Neural progenitor cell (in vitro differentiated cells): ENCODE data around the gene MRPS33. TPM values are rescaled to one million over a fixed set of nuclear protein-coding genes. Genes with fewer than 3 reads are reported as not detected.

Source experiments
- DNase-seq: peaks from one replicate; pipeline ENCODE4 v3.0.0-alpha.2; 2016; ENCODE audit warnings: low spot score
- H2AFZ ChIP-seq: fragments of 200-600 bp; sonication (generic); replicated peaks from 2 replicates; pipeline ENCODE4 v1.6.1; 2016; ENCODE audit warnings: antibody characterized with exemption
- H3F3A ChIP-seq: fragments of 200-600 bp; sonication (generic); 2 replicates; pipeline ENCODE4 v1.6.1; 2016; ENCODE audit warnings: antibody characterized with exemption, low read depth
- H3K27ac ChIP-seq: fragments of 200-600 bp; sonication (generic); 2 replicates; pipeline ENCODE4 v1.5.1; 2016; ENCODE audit warnings: mild to moderate bottlenecking
- H3K27me3 ChIP-seq: fragments of 200-600 bp; sonication (generic); 2 replicates; pipeline ENCODE4 v1.6.1; 2016; ENCODE audit warnings: mild to moderate bottlenecking, moderate library complexity
- H3K36me3 ChIP-seq: fragments of 200-600 bp; sonication (generic); 2 replicates; pipeline ENCODE4 v1.5.1; 2016
- H3K4me1 ChIP-seq: fragments of 200-600 bp; sonication (generic); 2 replicates; pipeline ENCODE4 v1.6.1; 2016; ENCODE audit warnings: mixed run types
- H3K4me2 ChIP-seq: fragments of 200-600 bp; sonication (generic); 2 replicates; pipeline ENCODE4 v1.6.1; 2016
- H3K4me3 ChIP-seq: fragments of 200-600 bp; sonication (generic); 2 replicates; pipeline ENCODE4 v1.5.1; 2016
- H3K79me2 ChIP-seq: fragments of 200-600 bp; sonication (generic); 2 replicates; pipeline ENCODE4 v1.6.1; 2016; ENCODE audit warnings: low read depth
- H3K9ac ChIP-seq: fragments of 200-600 bp; sonication (generic); 2 replicates; pipeline ENCODE4 v1.6.1; 2016
- H3K9me3 ChIP-seq: fragments of 200-600 bp; sonication (generic); 2 replicates; pipeline ENCODE4 v1.5.1; 2016; ENCODE audit warnings: low read depth
- H4K20me1 ChIP-seq: fragments of 200-600 bp; sonication (generic); 2 replicates; pipeline ENCODE4 v1.6.1; 2016; ENCODE audit warnings: low read depth
- H3K27ac Mint-ChIP-seq: 3 replicates; pipeline ENCODE4 v1.8.0; 2021; ENCODE audit warnings: mixed read lengths
- H3K27me3 Mint-ChIP-seq: 2 replicates; pipeline ENCODE4 v1.8.0; 2022; ENCODE audit warnings: low read depth, mild to moderate bottlenecking, inconsistent platforms, moderate library complexity, mixed read lengths; ENCODE audit not compliant: insufficient read depth
- H3K36me3 Mint-ChIP-seq: 3 replicates; pipeline ENCODE4 v1.8.0; 2021; ENCODE audit warnings: mixed read lengths
- H3K4me1 Mint-ChIP-seq: 3 replicates; pipeline ENCODE4 v1.8.0; 2021; ENCODE audit warnings: mixed read lengths
- H3K4me3 Mint-ChIP-seq: 3 replicates; pipeline ENCODE4 v1.8.0; 2021; ENCODE audit warnings: mild to moderate bottlenecking, moderate library complexity, mixed read lengths
- H3K9me3 Mint-ChIP-seq: 3 replicates; pipeline ENCODE4 v1.8.0; 2020; ENCODE audit warnings: mixed read lengths
- CTCF ChIP-seq: fragments of 200-600 bp; sonication (generic); IDR thresholded peaks from 2 replicates; pipeline ENCODE4 v1.5.1; 2017; ENCODE audit warnings: antibody characterized with exemption, mild to moderate bottlenecking
- EZH2 ChIP-seq: fragments of 200-600 bp; sonication (generic); IDR thresholded peaks from 2 replicates; pipeline ENCODE4 v1.6.1; 2017; ENCODE audit warnings: antibody characterized with exemption, mild to moderate bottlenecking, moderate library complexity
- EZH2phosphoT487 ChIP-seq: fragments of 200-600 bp; sonication (generic); IDR thresholded peaks from 2 replicates; pipeline ENCODE4 v1.6.1; 2017; ENCODE audit warnings: antibody characterized with exemption
- total RNA-seq: library from RNA; depleted of rRNA; stranded (reverse); fragments of >200 nt; gene quantifications from 2 replicates; pipeline ENCODE4 v1.2.3, GENCODE V29; 2015; ENCODE audit warnings: low replicate concordance

The MRPS33 gene
- total RNA-seq, 1 donor from 2014 or later, result 25.0 TPM

GRCh38 chr7:141011443-141011842 lies 3.3 kb downstream of the MRPS33 start:
- Mint-ChIP-seq H3K36me3 (peaks cover 7% of the 10 kb centered on the region), H3K4me1 (peaks cover 14% of the 10 kb centered on the region), H3K27ac (no peak overlapping the region), H3K27me3 (peaks cover 2% of the 10 kb centered on the region), H3K9me3 (no peaks in the 10 kb centered on the region), H3K4me3 (no peak overlapping the region)
- Histone ChIP-seq H2AFZ (no peak overlapping the region), H3K9me3 (no peaks in the 10 kb centered on the region), H3K27ac (no peak overlapping the region), H3K9ac (no peak overlapping the region), H3K36me3 (peaks cover 4% of the 10 kb centered on the region), H4K20me1 (peaks cover 11% of the 10 kb centered on the region), H3K4me2 (no peak overlapping the region), H3K4me1 (peaks cover 9% of the 10 kb centered on the region), H3K27me3 (no peaks in the 10 kb centered on the region), H3F3A (peaks cover 6% of the 10 kb centered on the region), H3K4me3 (no peak overlapping the region), H3K79me2 (peaks cover 31% of the 10 kb centered on the region)
- TF ChIP-seq EZH2phosphoT487 (no peak), EZH2 (no peak), CTCF (no peak)
- no peak for DNase-seq

GRCh38 chr7:141003172-141004065 lies 11.3 kb downstream of the MRPS33 start:
- Histone ChIP-seq H3K4me2 (no peak overlapping the region), H3K27me3 (no peaks in the 10 kb centered on the region), H3K79me2 (no peaks in the 10 kb centered on the region), H3K4me3 (no peak overlapping the region), H4K20me1 (peaks cover 3% of the 10 kb centered on the region), H2AFZ (no peak overlapping the region), H3K36me3 (peaks cover 3% of the 10 kb centered on the region), H3K4me1 (no peaks in the 10 kb centered on the region), H3K27ac (no peak overlapping the region), H3K9me3 (no peaks in the 10 kb centered on the region), H3F3A (peaks cover 3% of the 10 kb centered on the region), H3K9ac (no peak overlapping the region)
- Mint-ChIP-seq H3K4me1 (no peaks in the 10 kb centered on the region), H3K4me3 (no peak overlapping the region), H3K36me3 (peaks cover 8% of the 10 kb centered on the region), H3K27ac (no peak overlapping the region), H3K9me3 (no peaks in the 10 kb centered on the region), H3K27me3 (no peaks in the 10 kb centered on the region)
- no peak for DNase-seq
- TF ChIP-seq EZH2 (no peak), EZH2phosphoT487 (no peak), CTCF (no peak)

- no peaks in the 10 kb centered on the region for H3K27me3 Mint-ChIP-seq
- H2AFZ ChIP-seq, result no peak overlapping the region
- no peaks in the 10 kb centered on the region for H3K27me3 ChIP-seq
- no peaks in the 10 kb centered on the region for H3K79me2 ChIP-seq
- H4K20me1 ChIP-seq, result no peaks in the 10 kb centered on the region
- no peak overlapping the region for H3K4me3 Mint-ChIP-seq
- H3F3A ChIP-seq, result peaks cover 3% of the 10 kb centered on the region
- H3K4me1 Mint-ChIP-seq, result no peaks in the 10 kb centered on the region
- TF ChIP-seq EZH2phosphoT487 (no peak), CTCF (no peak), EZH2 (no peak)
- no peak for DNase-seq
- H3K9me3 ChIP-seq, result no peaks in the 10 kb centered on the region
- peaks cover 5% of the 10 kb centered on the region for H3K36me3 Mint-ChIP-seq
- no peak overlapping the region for H3K27ac Mint-ChIP-seq
- no peaks in the 10 kb centered on the region for H3K9me3 Mint-ChIP-seq
- no peak overlapping the region for H3K27ac ChIP-seq
- H3K9ac ChIP-seq, result no peak overlapping the region
- H3K4me3 ChIP-seq, result no peak overlapping the region
- no peak overlapping the region for H3K4me2 ChIP-seq
- H3K36me3 ChIP-seq, result no peaks in the 10 kb centered on the region
- no peaks in the 10 kb centered on the region for H3K4me1 ChIP-seq
These were observed 13.2 kb downstream of the MRPS33 start for GRCh38 chr7:141001546-141001945.
